H54 (cell line): ENCODE measurements around the gene KRTAP10-3.

Experiments used
- DNase-seq: peaks from one replicate; pipeline ENCODE4 v3.0.0; 2011; ENCODE audit warnings: low spot score, mixed read lengths; ENCODE audit not compliant: insufficient read length
- FAIRE-seq: peaks from 3 replicates; lab custom pipeline; 2011; peaks lifted over from hg19 to GRCh38; lab: Jason Lieb, UNC
- POLR2A ChIP-seq: IDR thresholded peaks from 2 replicates; pipeline ENCODE4 v1.6.1; 2011; ENCODE audit warnings: low read depth, mild to moderate bottlenecking, low read length

KRTAP10-3 gene

GRCh38 chr21:44539046-44539445 lies 19.5 kb downstream of the KRTAP10-3 start:
- DNase-seq (no peak), FAIRE-seq (no peak)
- TF ChIP-seq POLR2A: no peak

GRCh38 chr21:44537930-44538911 lies 20.4 kb downstream of the KRTAP10-3 start:
- no peak for DNase-seq
- no peak for FAIRE-seq
- no peak for TF ChIP-seq POLR2A

- FAIRE-seq: no peak
- no peak for TF ChIP-seq POLR2A
- no peak for DNase-seq
These were observed 22.6 kb downstream of the KRTAP10-3 start for GRCh38 chr21:44535963-44536362.

- no peak for TF ChIP-seq POLR2A
- FAIRE-seq (no peak), DNase-seq (no peak)
These were observed 23.9 kb downstream of the KRTAP10-3 start for GRCh38 chr21:44534688-44535087.

- FAIRE-seq (no peak), DNase-seq (no peak)
- TF ChIP-seq POLR2A: no peak
These were observed 24.5 kb downstream of the KRTAP10-3 start for GRCh38 chr21:44533891-44534627.

DNA sequence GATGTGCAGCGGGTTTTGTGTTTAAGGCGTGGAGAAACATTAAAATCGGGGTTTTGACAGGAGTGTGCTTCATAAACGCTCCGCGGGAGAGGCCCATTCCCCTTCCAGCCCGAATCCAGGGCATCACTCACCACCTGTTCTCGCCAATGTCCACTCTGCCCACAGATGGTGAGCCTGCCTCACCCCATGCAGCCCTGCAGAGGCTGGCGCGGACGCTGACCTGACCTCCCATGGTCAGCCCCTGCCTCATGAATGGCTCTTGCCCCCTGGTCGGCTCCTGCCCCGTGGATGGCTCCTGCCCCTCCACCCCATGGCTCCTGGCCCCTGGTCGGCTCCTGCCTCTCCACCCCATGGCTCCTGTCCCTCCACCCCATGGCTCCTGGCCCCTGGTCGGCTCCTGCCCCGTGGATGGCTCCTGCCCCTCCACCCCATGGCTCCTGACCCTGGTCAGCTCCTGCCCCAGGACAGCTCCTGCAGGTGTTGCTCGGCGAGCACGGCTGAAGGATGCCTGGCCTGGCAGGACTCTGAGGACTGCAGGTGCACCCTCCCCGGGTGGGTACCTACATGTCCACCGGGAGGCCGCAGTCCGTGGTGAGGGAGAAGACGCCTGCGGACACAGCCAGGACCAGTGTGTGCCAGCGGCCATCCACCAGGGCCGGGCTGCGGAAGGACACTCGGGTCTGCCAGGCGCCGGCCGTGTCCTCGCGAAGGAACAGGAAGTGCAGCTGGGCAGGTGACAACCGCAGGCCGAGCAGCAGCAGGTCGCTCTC lies 25.3 kb downstream of the KRTAP10-3 start:
- FAIRE-seq (no peak), DNase-seq (no peak)
- TF ChIP-seq POLR2A: no peak

DNA sequence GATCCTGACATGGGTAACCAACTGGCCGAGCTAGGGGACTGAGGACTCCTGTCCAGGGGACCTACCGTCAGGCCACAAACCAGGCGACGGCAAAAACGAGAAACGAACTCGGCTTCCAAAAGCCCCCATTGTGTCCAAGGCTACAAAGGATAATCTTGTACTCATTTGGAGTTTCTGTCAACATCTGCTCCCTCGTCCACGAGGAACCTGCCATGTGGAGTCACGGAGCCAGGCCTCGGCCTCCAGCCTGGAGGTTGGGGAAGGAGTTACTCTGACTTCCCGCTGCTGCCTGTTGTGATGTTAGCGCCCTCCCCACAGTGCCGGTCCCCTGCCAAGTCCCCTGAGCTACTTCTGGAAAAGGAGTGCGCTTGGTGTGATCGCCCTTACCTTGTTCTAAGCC lies 25.9 kb downstream of the KRTAP10-3 start:
- no peak for DNase-seq
- TF ChIP-seq POLR2A: no peak
- no peak for FAIRE-seq

DNA sequence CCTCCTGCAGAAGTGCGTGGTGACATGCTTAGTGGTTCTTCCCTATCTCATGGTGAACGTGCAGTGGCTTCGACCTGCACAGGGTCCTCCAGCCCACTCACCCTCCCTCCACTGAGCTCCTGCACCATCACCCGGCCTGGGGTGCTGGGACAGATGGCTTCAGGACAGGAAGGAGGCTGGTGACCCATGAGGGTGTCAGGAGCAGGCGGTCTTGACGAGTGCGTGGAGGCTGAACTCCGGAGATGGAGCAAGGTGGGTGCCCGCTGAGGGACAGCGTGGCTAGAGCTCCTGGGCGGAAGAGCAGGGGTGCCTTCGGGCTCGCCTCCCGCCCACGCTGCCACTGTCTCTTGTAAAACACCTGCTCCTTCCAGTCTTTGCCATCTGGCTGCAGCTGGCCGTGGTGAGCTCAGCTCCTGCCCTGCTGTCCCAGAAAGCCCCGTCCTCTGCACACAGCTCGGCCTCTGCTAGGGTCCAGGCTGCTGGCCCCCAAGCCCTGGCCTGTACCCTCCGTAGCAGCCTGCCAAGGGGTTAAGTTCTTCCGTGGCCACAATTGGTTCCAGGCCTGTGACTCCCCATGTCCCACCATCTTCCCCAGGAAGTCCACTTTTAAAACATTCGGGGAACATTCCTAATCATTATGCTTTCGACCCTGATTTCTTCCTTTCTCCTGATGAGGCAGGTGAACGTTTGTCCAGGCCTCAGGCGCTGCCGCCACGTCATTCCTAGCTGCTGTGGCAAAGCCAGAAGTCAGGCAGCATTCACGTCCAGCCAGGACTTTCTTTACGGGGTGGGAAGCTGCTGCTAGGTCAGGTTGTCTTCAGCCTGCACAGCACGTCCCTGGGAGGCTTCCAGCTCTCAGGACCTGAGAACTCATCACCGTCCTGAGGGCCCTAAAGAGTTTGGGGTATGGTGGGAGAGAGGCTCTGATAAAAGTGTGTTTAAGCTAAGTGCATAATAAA lies 26.7 kb downstream of the KRTAP10-3 start:
- DNase-seq (no peak), FAIRE-seq (no peak)
- no peak for TF ChIP-seq POLR2A

DNA sequence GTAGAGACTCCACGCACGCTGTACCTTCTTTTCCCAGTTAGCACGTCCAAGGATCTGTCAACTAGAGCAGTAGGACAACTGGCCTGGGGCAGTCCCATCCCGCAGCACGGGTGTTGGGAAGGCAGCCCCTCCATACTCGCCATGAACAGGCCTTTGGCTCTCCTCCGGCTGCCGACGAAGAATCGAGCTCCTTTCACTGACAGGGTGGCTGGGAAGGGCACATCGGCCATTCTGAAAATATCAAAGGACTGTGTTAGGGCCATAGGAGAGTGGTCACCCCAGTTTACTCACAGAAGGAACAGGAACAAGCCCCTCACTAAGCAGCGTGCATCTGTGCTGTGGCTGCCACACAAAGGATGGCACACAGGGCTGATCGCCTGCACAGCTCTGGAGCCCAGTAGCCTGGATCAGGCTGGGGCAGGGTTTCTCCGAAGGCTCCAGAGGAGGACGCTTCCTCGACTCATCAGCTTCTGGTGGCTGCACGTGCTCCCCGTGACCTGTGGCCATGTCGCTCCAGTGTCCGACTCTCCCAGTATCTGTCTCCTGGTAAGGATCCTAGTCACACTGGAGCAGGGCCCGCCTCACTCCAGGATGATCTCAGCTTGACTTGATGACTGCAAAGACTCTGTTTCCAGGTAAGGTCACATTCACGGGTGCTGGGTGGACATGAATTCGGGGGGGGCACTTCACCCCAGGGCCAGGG lies 27.5 kb downstream of the KRTAP10-3 start:
- TF ChIP-seq POLR2A: no peak
- FAIRE-seq (no peak), DNase-seq (no peak)

- FAIRE-seq: no peak
- TF ChIP-seq POLR2A: no peak
- no peak for DNase-seq
These were observed 28.2 kb downstream of the KRTAP10-3 start for GRCh38 chr21:44530221-44530902.

- no peak for DNase-seq
- FAIRE-seq: no peak
- TF ChIP-seq POLR2A: no peak
These were observed 29.0 kb downstream of the KRTAP10-3 start for GRCh38 chr21:44529503-44530125.
